ENCODE data around the gene RGS3.

RGS3 gene

GRCh38 chr9:113506090-113506589 lies 42.6 kb downstream of the RGS3 start:
- ATAC-seq = no peak
- no peak for TF ChIP-seq PPARA (CRISPR knock-in tag; IDR thresholded peaks at IDR 0.05; ENCODE audit: borderline replicate concordance)
- TF ChIP-seq BACH2 (CRISPR knock-in tag; IDR thresholded peaks at IDR 0.05; ENCODE audit: borderline replicate concordance) = no peak
- TF ChIP-seq ARNTL (CRISPR knock-in tag; IDR thresholded peaks at IDR 0.05; ENCODE audit: borderline replicate concordance, low read depth) = no peak
- no peak for TF ChIP-seq RARB (CRISPR knock-in tag; IDR thresholded peaks at IDR 0.05)
- no peak for TF ChIP-seq TCF4 (CRISPR knock-in tag; IDR thresholded peaks at IDR 0.05; ENCODE audit: borderline replicate concordance)
- TF ChIP-seq, protein P1, sequence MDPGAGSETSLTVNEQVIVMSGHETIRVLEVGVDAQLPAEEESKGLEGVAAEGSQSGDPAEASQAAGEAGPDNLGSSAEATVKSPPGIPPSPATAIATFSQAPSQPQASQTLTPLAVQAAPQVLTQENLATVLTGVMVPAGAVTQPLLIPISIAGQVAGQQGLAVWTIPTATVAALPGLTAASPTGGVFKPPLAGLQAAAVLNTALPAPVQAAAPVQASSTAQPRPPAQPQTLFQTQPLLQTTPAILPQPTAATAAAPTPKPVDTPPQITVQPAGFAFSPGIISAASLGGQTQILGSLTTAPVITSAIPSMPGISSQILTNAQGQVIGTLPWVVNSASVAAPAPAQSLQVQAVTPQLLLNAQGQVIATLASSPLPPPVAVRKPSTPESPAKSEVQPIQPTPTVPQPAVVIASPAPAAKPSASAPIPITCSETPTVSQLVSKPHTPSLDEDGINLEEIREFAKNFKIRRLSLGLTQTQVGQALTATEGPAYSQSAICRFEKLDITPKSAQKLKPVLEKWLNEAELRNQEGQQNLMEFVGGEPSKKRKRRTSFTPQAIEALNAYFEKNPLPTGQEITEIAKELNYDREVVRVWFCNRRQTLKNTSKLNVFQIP (CRISPR knock-in tag; IDR thresholded peaks at IDR 0.05; ENCODE audit: borderline replicate concordance, low read depth) = no peak
- no peak for TF ChIP-seq SNAI2 (CRISPR knock-in tag; IDR thresholded peaks at IDR 0.05)
- no peak for TF ChIP-seq CSDC2 (CRISPR knock-in tag; IDR thresholded peaks at IDR 0.05)
- TF ChIP-seq ZNF70 (CRISPR knock-in tag; IDR thresholded peaks at IDR 0.05) = no peak
- TF ChIP-seq ZNF8 (CRISPR knock-in tag; IDR thresholded peaks at IDR 0.05) = no peak
- no peak for TF ChIP-seq ZFP3 (CRISPR knock-in tag; IDR thresholded peaks at IDR 0.05)
- TF ChIP-seq ZC3H10 (CRISPR knock-in tag; IDR thresholded peaks at IDR 0.05) = no peak
- TF ChIP-seq, protein P2, sequence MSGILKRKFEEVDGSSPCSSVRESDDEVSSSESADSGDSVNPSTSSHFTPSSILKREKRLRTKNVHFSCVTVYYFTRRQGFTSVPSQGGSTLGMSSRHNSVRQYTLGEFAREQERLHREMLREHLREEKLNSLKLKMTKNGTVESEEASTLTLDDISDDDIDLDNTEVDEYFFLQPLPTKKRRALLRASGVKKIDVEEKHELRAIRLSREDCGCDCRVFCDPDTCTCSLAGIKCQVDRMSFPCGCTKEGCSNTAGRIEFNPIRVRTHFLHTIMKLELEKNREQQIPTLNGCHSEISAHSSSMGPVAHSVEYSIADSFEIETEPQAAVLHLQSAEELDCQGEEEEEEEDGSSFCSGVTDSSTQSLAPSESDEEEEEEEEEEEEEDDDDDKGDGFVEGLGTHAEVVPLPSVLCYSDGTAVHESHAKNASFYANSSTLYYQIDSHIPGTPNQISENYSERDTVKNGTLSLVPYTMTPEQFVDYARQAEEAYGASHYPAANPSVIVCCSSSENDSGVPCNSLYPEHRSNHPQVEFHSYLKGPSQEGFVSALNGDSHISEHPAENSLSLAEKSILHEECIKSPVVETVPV (CRISPR knock-in tag; IDR thresholded peaks at IDR 0.05) = no peak
- TF ChIP-seq GLIS3 (CRISPR knock-in tag; IDR thresholded peaks at IDR 0.05) = no peak
- TF ChIP-seq ISL1 (CRISPR knock-in tag; IDR thresholded peaks at IDR 0.05) = no peak

DNA sequence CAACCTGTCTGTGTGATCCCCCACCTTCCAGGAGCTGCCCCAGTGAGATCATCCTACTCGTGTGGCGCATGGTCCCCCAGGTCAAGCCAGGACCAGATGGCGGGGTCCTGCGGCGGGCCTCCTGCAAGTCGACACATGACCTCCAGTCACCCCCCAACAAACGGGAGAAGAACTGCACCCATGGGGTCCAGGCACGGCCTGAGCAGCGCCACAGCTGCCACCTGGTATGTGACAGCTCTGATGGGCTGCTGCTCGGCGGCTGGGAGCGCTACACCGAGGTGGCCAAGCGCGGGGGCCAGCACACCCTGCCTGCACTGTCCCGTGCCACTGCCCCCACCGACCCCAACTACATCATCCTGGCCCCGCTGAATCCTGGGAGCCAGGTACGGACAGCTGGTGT lies 43.7 kb downstream of the RGS3 start:
- no peak for ATAC-seq
- no peak for TF ChIP-seq ZNF565 (CRISPR knock-in tag; conservative IDR thresholded peaks at IDR 0.05; ENCODE audit: low read depth)

- no peak for TF ChIP-seq TSHZ2 (CRISPR knock-in tag; IDR thresholded peaks at IDR 0.05)
- TF ChIP-seq, protein P2 (CRISPR knock-in tag; IDR thresholded peaks at IDR 0.05) = no peak
- no peak for TF ChIP-seq ESRRG (CRISPR knock-in tag; IDR thresholded peaks at IDR 0.05)
- no peak for TF ChIP-seq CREB5 (CRISPR knock-in tag; IDR thresholded peaks at IDR 0.05; ENCODE audit: low read depth)
- no peak for TF ChIP-seq GLIS3 (CRISPR knock-in tag; IDR thresholded peaks at IDR 0.05)
- no peak for TF ChIP-seq PPARA (CRISPR knock-in tag; IDR thresholded peaks at IDR 0.05; ENCODE audit: borderline replicate concordance)
- no peak for TF ChIP-seq ZFP3 (CRISPR knock-in tag; IDR thresholded peaks at IDR 0.05)
- no peak for TF ChIP-seq ZNF70 (CRISPR knock-in tag; IDR thresholded peaks at IDR 0.05)
- TF ChIP-seq TOX (CRISPR knock-in tag; IDR thresholded peaks at IDR 0.05; ENCODE audit: borderline replicate concordance) = no peak
- TF ChIP-seq, protein P3, sequence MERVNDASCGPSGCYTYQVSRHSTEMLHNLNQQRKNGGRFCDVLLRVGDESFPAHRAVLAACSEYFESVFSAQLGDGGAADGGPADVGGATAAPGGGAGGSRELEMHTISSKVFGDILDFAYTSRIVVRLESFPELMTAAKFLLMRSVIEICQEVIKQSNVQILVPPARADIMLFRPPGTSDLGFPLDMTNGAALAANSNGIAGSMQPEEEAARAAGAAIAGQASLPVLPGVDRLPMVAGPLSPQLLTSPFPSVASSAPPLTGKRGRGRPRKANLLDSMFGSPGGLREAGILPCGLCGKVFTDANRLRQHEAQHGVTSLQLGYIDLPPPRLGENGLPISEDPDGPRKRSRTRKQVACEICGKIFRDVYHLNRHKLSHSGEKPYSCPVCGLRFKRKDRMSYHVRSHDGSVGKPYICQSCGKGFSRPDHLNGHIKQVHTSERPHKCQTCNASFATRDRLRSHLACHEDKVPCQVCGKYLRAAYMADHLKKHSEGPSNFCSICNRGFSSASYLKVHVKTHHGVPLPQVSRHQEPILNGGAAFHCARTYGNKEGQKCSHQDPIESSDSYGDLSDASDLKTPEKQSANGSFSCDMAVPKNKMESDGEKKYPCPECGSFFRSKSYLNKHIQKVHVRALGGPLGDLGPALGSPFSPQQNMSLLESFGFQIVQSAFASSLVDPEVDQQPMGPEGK (CRISPR knock-in tag; IDR thresholded peaks at IDR 0.05; ENCODE audit: borderline replicate concordance) = no peak
- no peak for TF ChIP-seq RARB (CRISPR knock-in tag; IDR thresholded peaks at IDR 0.05)
- no peak for TF ChIP-seq OSR1 (CRISPR knock-in tag; IDR thresholded peaks at IDR 0.05)
- TF ChIP-seq CSDC2 (CRISPR knock-in tag; IDR thresholded peaks at IDR 0.05) = no peak
- no peak for TF ChIP-seq ZNF565 (CRISPR knock-in tag; conservative IDR thresholded peaks at IDR 0.05; ENCODE audit: low read depth)
- TF ChIP-seq ZC3H10 (CRISPR knock-in tag; IDR thresholded peaks at IDR 0.05) = no peak
- TF ChIP-seq BACH2 (CRISPR knock-in tag; IDR thresholded peaks at IDR 0.05; ENCODE audit: borderline replicate concordance) = no peak
- TF ChIP-seq ARNTL (CRISPR knock-in tag; IDR thresholded peaks at IDR 0.05; ENCODE audit: borderline replicate concordance, low read depth) = no peak
- TF ChIP-seq ZNF8 (CRISPR knock-in tag; IDR thresholded peaks at IDR 0.05) = no peak
- TF ChIP-seq, protein P1 (CRISPR knock-in tag; IDR thresholded peaks at IDR 0.05; ENCODE audit: borderline replicate concordance, low read depth) = no peak
- TF ChIP-seq ZFP30 (CRISPR knock-in tag; IDR thresholded peaks at IDR 0.05) = no peak
- ATAC-seq = no peak
These were observed 44.7 kb downstream of the RGS3 start for GRCh38 chr9:113508111-113508749.
